ENCODE measurements around the gene GRHL3. TPM values are rescaled to one million over a fixed set of nuclear protein-coding genes. Genes with fewer than 3 reads are reported as not detected.

Gene GRHL3
- total and polyA plus RNA-seq, 10 of the 15 experiments (the other 5 are each of a cell fraction or from before 2014, with no cell fraction given): 0.07 to 0.87 (median 0.34) TPM

DNA sequence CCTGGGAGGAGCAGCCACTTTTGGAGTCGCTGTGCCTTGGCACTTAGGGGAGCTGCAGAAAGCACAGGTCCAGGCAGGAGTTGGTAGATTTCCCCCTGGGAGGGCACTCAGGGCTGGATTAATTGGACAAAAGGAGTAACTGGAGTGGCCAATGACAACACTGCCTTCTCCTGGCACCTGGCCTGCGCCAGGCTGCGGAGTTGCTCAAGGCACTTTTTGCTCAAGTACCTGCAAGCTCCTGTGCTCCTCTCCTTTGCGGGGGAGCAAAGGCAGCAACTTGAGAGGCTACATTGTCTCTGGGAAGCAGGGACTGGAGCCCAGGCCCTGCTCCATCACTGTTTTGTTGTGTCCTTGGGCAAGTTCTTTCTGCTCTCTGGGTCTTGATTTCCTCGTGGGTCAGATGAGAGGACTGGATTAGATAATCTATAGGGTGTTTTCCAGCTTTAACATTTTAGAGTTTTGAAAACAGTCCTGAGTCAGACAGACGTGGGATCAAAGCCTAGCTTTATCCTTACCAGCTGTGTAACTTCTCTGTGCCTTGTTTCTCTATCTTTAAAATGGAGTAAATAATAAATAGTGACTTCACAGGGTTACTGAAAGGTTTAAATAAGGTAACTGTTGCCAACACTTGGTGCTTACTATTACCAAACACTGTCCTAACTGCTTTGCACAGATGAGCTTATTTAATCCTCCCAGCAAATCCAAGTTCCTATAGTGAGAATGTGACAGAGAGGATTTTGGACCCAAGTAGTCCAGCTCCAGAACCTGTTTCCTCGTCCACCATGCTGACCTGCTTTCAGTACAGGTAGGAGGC lies 18.0 kb upstream of the GRHL3 start:
- no peaks in the 10 kb centered on the region for H3K79me2 ChIP-seq (ENCODE audit: control insufficient read depth, insufficient read depth, low read length)
- SMC1A ChIA-PET (ENCODE audit: uncharacterized antibody, unreplicated experiment): interaction anchor here (0.8 to 0.9 kb wide), 2 partner anchors 20 to 102 kb away, joined by 3 to 5 read pairs; no protein-coding TSS in a partner anchor
- no TSS peak for BruUV-seq (replicated peaks)

DNA sequence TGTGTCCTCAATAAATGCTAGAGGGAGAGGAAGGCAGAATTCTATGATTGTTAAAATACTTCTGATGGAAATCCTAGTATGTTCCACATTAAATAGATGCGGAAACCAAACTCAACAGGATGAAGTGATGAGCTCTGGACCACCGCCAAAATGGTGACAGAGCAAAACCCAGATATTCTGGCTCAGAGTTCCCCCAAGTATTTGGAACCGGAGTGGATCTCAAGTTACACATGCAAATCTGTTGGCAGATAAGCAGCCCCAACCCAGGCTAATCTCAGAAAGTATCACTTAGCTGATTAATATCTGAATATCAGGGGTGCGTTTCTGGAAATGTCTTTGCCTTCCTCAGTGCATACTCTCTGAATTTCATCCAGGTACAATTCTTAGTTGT lies 17.4 kb upstream of the GRHL3 start:
- CTCF ChIA-PET: no interaction called here
- WGBS (ENCODE audit: insufficient coverage, insufficient replicate concordance, low lambda C conversion rate, missing lambda C conversion rate): 10% methylated on average over 4 of the region's 4 CpGs

More for the DNA sequence above, 18.0 kb upstream of the GRHL3 start:
- no peak for ATAC-seq
- H3K27ac ChIP-seq (ENCODE audit: control insufficient read depth, insufficient read depth): no peak overlapping the region
- H3K4me1 ChIP-seq (ENCODE audit: control insufficient read depth, insufficient read depth, low read length): no peaks in the 10 kb centered on the region
- intact Hi-C loops (cut with micrococcal nuclease; ENCODE audit: unreplicated experiment): no loop called here
- no peak overlapping the region for H2AFZ ChIP-seq (ENCODE audit: control insufficient read depth, low read depth, low read length)
- H3K27me3 ChIP-seq (replicated peaks in 1 of 2; ENCODE audit: control insufficient read depth in 2 of 2, insufficient read depth in 2 of 2, low read length in 1 of 2): peaks cover 4% of the 10 kb centered on the region in 2 experiments; a peak in 3 of 4 replicates
- no peak overlapping the region for H3K4me3 ChIP-seq
- H3K9ac ChIP-seq (ENCODE audit: control insufficient read depth, insufficient read depth, low read length): no peak overlapping the region
- no peak overlapping the region for H3K4me2 ChIP-seq (ENCODE audit: control insufficient read depth, insufficient read depth)
- ChIA-PET POLR2A (interaction anchor here (0.6 kb wide), 1 partner anchor 101 kb away, joined by 3 read pairs; no protein-coding TSS in a partner anchor), CTCF (no interaction called here), RAD21 (ENCODE audit: unreplicated experiment) (no interaction called here)
- DNase-seq (ENCODE audit: low read depth, low spot score): no peak
- no peaks in the 10 kb centered on the region for H3K36me3 ChIP-seq (ENCODE audit: control insufficient read depth in 2 of 2, insufficient read depth in 2 of 2, low read length in 1 of 2)
- WGBS (ENCODE audit: insufficient coverage, insufficient replicate concordance, low lambda C conversion rate, missing lambda C conversion rate): 51% methylated on average over 7 of the region's 7 CpGs
- TF ChIP-seq BCL11A (IDR thresholded peaks at IDR 0.05; ENCODE audit: low read depth, low read length) (no peak), TCF3 (IDR thresholded peaks at IDR 0.05; ENCODE audit: borderline replicate concordance, insufficient read depth, low read depth, low read length) (no peak), PML (IDR thresholded peaks at IDR 0.05; ENCODE audit: low read length) (no peak)
- in situ Hi-C loops (cut with MboI): no loop called here
- no peaks in the 10 kb centered on the region for H4K20me1 ChIP-seq (ENCODE audit: control insufficient read depth, insufficient read depth)
- no peak for FAIRE-seq
- no peaks in the 10 kb centered on the region for H3K9me3 ChIP-seq (replicated peaks; ENCODE audit: control insufficient read depth, insufficient read depth, low read length)

More for the DNA sequence above, 17.4 kb upstream of the GRHL3 start:
- TF ChIP-seq SUPT20H (IDR thresholded peaks at IDR 0.05; ENCODE audit: borderline replicate concordance, control insufficient read depth, low read depth, low read length) (no peak), FOXM1 (IDR thresholded peaks at IDR 0.05; ENCODE audit: low read depth, low read length) (no peak)
- Histone ChIP-seq H3K4me3 (no peak overlapping the region), H3K27me3 (replicated peaks in 1 of 2; ENCODE audit: control insufficient read depth in 2 of 2, insufficient read depth in 2 of 2, low read length in 1 of 2) (peaks cover 4% of the 10 kb centered on the region in 2 experiments; a peak in 3 of 4 replicates), H3K4me1 (ENCODE audit: control insufficient read depth, insufficient read depth, low read length) (no peaks in the 10 kb centered on the region), H3K79me2 (ENCODE audit: control insufficient read depth, insufficient read depth, low read length) (no peaks in the 10 kb centered on the region), H2AFZ (ENCODE audit: control insufficient read depth, low read depth, low read length) (no peak overlapping the region), H3K4me2 (ENCODE audit: control insufficient read depth, insufficient read depth) (no peak overlapping the region), H3K36me3 (ENCODE audit: control insufficient read depth in 2 of 2, insufficient read depth in 2 of 2, low read length in 1 of 2) (no peaks in the 10 kb centered on the region), H3K9me3 (replicated peaks; ENCODE audit: control insufficient read depth, insufficient read depth, low read length) (no peaks in the 10 kb centered on the region), H3K27ac (ENCODE audit: control insufficient read depth, insufficient read depth) (no peak overlapping the region), H3K9ac (ENCODE audit: control insufficient read depth, insufficient read depth, low read length) (no peak overlapping the region), H4K20me1 (ENCODE audit: control insufficient read depth, insufficient read depth) (no peaks in the 10 kb centered on the region)
- ChIA-PET RAD21 (ENCODE audit: unreplicated experiment) (no interaction called here), POLR2A (interaction anchor here (0.6 kb wide), 1 partner anchor 101 kb away, joined by 3 read pairs; no protein-coding TSS in a partner anchor), SMC1A (ENCODE audit: uncharacterized antibody, unreplicated experiment) (interaction anchor here (0.8 to 0.9 kb wide), 2 partner anchors 20 to 102 kb away, joined by 3 to 5 read pairs; no protein-coding TSS in a partner anchor)
- intact Hi-C loops (cut with micrococcal nuclease; ENCODE audit: unreplicated experiment) (no loop called here), in situ Hi-C loops (cut with MboI) (no loop called here)
- no peak for FAIRE-seq
- BruUV-seq (replicated peaks): no TSS peak
- no peak for DNase-seq (ENCODE audit: low read depth, low spot score)
- ATAC-seq: no peak
